GM18511 (cell line): ENCODE data around the gene ZBTB20.

Experiments
- ATAC-seq: cut with Tn5 transposase; IDR thresholded peaks from one replicate; pipeline ENCODE4 v1.9.1; 2021; ENCODE audit warnings: mild to moderate bottlenecking, moderate library complexity; ENCODE audit not compliant: unreplicated experiment

ZBTB20 gene

DNA sequence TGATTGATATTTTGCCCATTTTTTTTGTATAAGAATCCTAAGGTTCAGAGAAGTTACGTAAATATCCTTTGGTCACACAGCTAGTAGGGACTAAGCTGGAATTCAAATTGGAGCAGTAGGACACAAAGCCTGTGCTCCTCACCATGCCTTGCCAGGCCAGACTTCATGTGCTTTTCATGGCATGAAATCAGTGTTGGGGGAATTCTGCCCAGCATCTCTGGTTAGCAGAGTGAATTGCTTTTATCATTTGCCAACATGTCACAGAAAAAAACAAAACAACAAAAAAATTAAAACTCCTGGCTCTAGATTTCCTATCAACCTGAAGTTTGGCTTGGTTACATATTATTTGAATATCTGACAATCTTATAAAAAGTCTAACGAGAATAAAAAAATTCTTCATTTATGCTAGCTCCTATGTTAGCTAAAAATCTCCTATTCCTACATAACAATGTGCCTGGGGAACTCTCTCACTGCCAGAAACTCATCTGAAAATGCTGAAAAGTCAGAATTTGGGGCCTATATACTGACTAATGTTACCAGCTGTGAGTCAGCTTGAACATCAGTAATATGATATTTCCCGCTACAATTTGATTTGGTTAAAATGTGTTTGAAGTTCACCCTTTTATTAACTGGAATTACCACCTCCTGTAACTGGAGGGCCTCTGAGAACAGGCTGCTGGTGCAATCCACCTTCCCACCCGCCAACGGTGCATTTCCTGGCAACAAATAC, 711.5 kb downstream of the ZBTB20 start:
- ATAC-seq: no peak

- no peak for ATAC-seq
Observed at GRCh38 chr3:114432310-114432709, 714.8 kb downstream of the ZBTB20 start.

DNA sequence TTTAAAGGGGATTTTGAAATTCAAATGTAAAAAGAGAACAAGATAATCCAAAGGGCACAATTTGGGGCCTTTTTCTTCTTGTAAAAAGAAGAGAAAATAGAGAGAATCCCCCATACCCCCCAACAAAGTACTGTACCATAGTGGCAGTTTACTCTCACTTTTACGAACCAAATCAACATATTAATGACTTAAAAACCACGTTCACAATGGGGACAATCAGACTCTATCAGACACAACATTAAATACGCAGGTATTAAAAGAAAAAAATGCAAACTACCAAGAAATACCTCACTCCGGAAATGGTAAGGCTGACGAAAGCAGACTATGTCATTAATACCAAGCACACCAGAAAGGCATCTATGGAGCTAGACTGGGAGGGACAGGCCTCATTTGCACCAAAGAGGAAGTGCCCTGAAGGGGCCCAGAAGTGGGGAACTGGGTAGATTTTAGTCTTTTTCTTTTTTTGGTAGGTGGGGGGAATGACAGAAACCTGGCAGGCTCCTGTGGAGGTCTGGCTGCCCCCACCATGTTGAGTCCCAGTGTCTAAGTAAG, 719.0 kb downstream of the ZBTB20 start:
- ATAC-seq: peak; percentile 91

GRCh38 chr3:114427285-114428043, 719.6 kb downstream of the ZBTB20 start:
- peak; percentile 32 for ATAC-seq

DNA sequence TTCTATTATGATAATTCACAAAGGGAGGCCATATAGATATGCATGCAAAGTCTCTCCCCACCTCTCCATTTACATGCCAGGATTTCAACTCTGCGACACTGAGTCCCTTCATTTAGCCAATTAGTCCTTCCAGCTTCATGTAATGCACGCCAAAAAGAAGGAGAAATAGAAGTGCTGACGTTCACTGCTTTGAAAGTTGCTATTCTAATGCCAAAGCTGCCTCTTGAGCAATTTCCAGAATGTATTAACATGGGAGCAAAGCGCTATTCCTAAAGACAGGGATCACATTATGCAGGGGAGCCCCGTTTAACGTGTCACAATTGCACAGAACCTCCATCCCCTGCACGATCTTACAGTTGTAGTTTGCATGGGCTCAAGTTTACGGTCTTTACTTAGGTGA, 722.8 kb downstream of the ZBTB20 start:
- no peak for ATAC-seq

- ATAC-seq: no peak
Observed at GRCh38 chr3:114421204-114421603, 725.9 kb downstream of the ZBTB20 start.

DNA sequence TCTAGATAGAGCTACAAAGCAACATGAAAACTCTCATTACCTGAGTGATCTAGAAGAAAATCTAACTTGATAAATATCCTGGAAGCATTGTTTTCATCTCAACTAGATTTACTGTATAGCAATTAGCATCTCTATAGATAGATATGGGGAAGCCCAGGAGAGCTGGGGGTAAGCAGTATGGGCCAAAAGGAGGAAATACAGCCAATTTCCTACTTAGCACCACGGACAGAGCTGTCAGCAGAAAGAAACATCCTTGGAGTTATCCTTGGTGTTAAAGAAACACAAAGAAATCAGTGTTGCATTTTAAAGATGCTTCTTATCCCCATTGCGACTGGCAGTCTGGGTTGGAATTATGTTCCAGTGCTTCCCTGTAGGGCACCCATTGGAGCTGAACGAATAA, 727.0 kb downstream of the ZBTB20 start:
- ATAC-seq: no peak

GRCh38 chr3:114418724-114419543, 728.2 kb downstream of the ZBTB20 start:
- ATAC-seq: peak; percentile 86

- peak; percentile 81 for ATAC-seq
Observed at GRCh38 chr3:114418107-114418506, 729.0 kb downstream of the ZBTB20 start.

GRCh38 chr3:114417675-114418074, 729.4 kb downstream of the ZBTB20 start:
- peak; percentile 3 for ATAC-seq

- ATAC-seq: no peak
Observed at GRCh38 chr3:114417265-114417664, 729.8 kb downstream of the ZBTB20 start.

- ATAC-seq: peak; percentile 75
Observed at GRCh38 chr3:114411811-114412803, 735.0 kb downstream of the ZBTB20 start.

- ATAC-seq: no peak
Observed at GRCh38 chr3:114411190-114411668, 735.9 kb downstream of the ZBTB20 start.

GRCh38 chr3:114408736-114409670, 738.1 kb downstream of the ZBTB20 start:
- no peak for ATAC-seq

- ATAC-seq: no peak
Observed at GRCh38 chr3:114406922-114407321, 740.2 kb downstream of the ZBTB20 start.

DNA sequence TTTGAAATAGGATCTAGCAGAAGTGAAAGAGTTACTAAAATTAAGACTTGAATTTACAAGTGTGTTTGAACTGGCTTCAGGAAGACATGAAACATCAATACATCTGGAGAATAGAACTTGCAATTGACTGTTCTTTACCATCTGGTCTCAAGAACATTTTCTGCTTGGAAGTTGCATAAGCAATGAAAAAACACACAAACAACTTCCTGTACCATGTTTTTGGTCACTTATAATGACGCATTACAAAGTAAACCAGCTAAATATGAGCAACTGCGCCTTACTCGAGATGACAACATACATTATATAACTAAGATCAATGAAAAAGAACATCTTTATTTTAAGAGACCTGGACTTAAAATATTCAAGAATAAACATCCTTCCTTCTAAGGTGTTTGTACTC, 740.8 kb downstream of the ZBTB20 start:
- no peak for ATAC-seq

DNA sequence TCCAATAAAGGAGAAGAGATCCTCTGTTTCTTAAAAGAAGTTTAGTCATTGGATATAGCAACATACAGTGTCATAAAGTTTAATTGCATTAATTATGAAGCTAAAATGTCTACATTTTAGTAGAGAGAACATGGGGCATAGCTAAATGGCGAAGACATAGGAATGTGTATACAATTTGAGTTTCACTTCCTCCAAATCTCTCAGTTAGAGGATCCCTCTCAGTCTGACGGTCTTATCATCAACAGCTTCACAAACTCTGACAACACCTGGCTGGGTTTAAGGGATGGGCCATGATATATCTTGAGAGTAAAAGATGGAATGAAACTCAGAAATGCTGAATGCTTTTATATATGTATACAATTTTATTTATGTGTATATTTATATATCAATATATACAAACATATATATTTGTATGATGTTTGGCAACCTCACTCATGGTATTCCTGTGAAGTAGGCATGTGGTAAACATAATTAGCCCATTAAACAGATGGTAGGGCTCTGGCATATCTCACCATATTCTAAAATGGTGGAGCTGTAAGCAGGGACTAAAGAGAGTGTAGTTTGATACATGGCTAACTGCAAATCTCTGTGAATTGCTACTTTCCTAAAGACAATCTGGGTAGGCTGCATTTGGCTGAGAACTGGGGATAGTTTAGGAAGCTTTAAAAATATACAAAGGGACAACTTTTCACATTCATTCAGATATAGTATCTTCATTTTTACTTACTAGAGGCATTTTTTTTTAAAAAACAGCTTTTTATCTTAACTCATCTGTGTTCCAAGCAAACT, 741.7 kb downstream of the ZBTB20 start:
- ATAC-seq: peak; percentile 94

- ATAC-seq: no peak
Observed at GRCh38 chr3:114404590-114404989, 742.5 kb downstream of the ZBTB20 start.
